CD14-positive monocyte (primary cell): ENCODE data around the gene MED13L. TPM values are rescaled to one million over a fixed set of nuclear protein-coding genes. Genes with fewer than 3 reads are reported as not detected.

Source experiments
- DNase-seq, 3 donors: peaks; one replicate each; pipeline ENCODE4 v3.0.0-alpha.2; 2011 to 2022
- H2AFZ ChIP-seq: 2 replicates; pipeline ENCODE4 v1.6.0; 2012; ENCODE audit warnings: mild to moderate bottlenecking, low read depth, low read length, inconsistent platforms; ENCODE audit not compliant: insufficient read depth, poor library complexity, severe bottlenecking
- H3K27ac ChIP-seq, 2 donors: 1 replicate in 1 of 2; 2 replicates in 1 of 2; pipeline ENCODE4 v1.5.1; 2012 to 2013; ENCODE audit warnings: low read length in 2 of 2, control low read depth in 1 of 2, inconsistent platforms in 1 of 2, low read depth in 1 of 2, mild to moderate bottlenecking in 1 of 2
- H3K27me3 ChIP-seq, 2 donors: one replicate each; pipeline versions ENCODE4 v1.6.0 to v1.6.1; 2011 to 2013; ENCODE audit warnings: low read length in 2 of 2; ENCODE audit not compliant: control insufficient read depth in 2 of 2, insufficient read depth in 2 of 2
- H3K36me3 ChIP-seq, 2 donors: replicated peaks in 1 of 2; 1 replicate in 1 of 2; 2 replicates in 1 of 2; pipeline versions ENCODE4 v1.5.1 to v1.6.1; 2012 to 2013; ENCODE audit warnings: low read length in 2 of 2, control low read depth in 1 of 2, inconsistent platforms in 1 of 2, mild to moderate bottlenecking in 1 of 2; ENCODE audit not compliant: insufficient read depth in 2 of 2, control insufficient read depth in 1 of 2
- H3K4me1 ChIP-seq, 2 donors: 1 replicate in 1 of 2; 2 replicates in 1 of 2; pipeline versions ENCODE4 v1.5.1 to v1.6.1; 2012 to 2013; ENCODE audit warnings: low read length in 2 of 2, control low read depth in 1 of 2, inconsistent platforms in 1 of 2, mild to moderate bottlenecking in 1 of 2, moderate library complexity in 1 of 2; ENCODE audit not compliant: insufficient read depth in 2 of 2, control insufficient read depth in 1 of 2
- H3K4me2 ChIP-seq: replicated peaks from 2 replicates; pipeline ENCODE3; 2012; ENCODE audit warnings: low read length, moderate library complexity, mild to moderate bottlenecking; ENCODE audit not compliant: poor library complexity, severe bottlenecking; ENCODE audit errors: extremely low read depth
- H3K4me3 ChIP-seq, 3 experiments: fragments of 200-600 bp in 1 of 3; sonication (generic) in 1 of 3; replicated peaks in 1 of 3; 1 replicate in 2 of 3; 2 replicates in 1 of 3; pipeline ENCODE4 v1.5.1; 2011 to 2013; ENCODE audit warnings: low read length in 3 of 3, mild to moderate bottlenecking in 3 of 3, control low read depth in 2 of 3, low read depth in 2 of 3, inconsistent platforms in 1 of 3, moderate library complexity in 1 of 3
- H3K79me2 ChIP-seq: 2 replicates; pipeline ENCODE4 v1.6.0; 2012; ENCODE audit warnings: mild to moderate bottlenecking, control low read depth, inconsistent platforms, low read length, moderate library complexity; ENCODE audit not compliant: insufficient read depth
- H3K9ac ChIP-seq: 2 replicates; pipeline ENCODE4 v1.6.0; 2017; ENCODE audit warnings: low read length, mild to moderate bottlenecking; ENCODE audit not compliant: insufficient read depth, poor library complexity, severe bottlenecking
- H3K9me3 ChIP-seq, 2 donors: replicated peaks in 1 of 2; 1 replicate in 1 of 2; 2 replicates in 1 of 2; pipeline versions ENCODE4 v1.5.1 to v1.6.1; 2012 to 2013; ENCODE audit warnings: low read length in 2 of 2, control low read depth in 1 of 2; ENCODE audit not compliant: control insufficient read depth in 1 of 2, insufficient read depth in 1 of 2
- H4K20me1 ChIP-seq: 2 replicates; pipeline ENCODE4 v1.6.0; 2012; ENCODE audit warnings: mild to moderate bottlenecking, low read length, control low read depth, moderate library complexity; ENCODE audit not compliant: insufficient read depth
- H3K27ac Mint-ChIP-seq, 7 donors: one replicate each; pipeline ENCODE4 v1.8.0; 2020; ENCODE audit warnings: mild to moderate bottlenecking in 7 of 7, mixed read lengths in 7 of 7, moderate library complexity in 6 of 7, inconsistent platforms in 2 of 7
- H3K27me3 Mint-ChIP-seq, 3 donors: one replicate each; pipeline ENCODE4 v1.8.0; 2021 to 2022; ENCODE audit warnings: low read depth in 3 of 3, mild to moderate bottlenecking in 3 of 3, mixed read lengths in 3 of 3, moderate library complexity in 3 of 3, inconsistent platforms in 1 of 3
- H3K36me3 Mint-ChIP-seq, 2 donors: one replicate each; pipeline ENCODE4 v1.8.0; 2020; ENCODE audit warnings: mixed read lengths in 2 of 2, inconsistent platforms in 1 of 2, mild to moderate bottlenecking in 1 of 2
- H3K4me1 Mint-ChIP-seq: one replicate; pipeline ENCODE4 v1.8.0; 2020; ENCODE audit warnings: mild to moderate bottlenecking, mixed read lengths
- H3K4me3 Mint-ChIP-seq, 2 donors: one replicate each; pipeline ENCODE4 v1.8.0; 2020; ENCODE audit warnings: mild to moderate bottlenecking in 2 of 2, mixed read lengths in 2 of 2, moderate library complexity in 1 of 2
- H3K9me3 Mint-ChIP-seq, 7 donors: one replicate each; pipeline ENCODE4 v1.8.0; 2020 to 2022; ENCODE audit warnings: mixed read lengths in 7 of 7, mild to moderate bottlenecking in 6 of 7, moderate library complexity in 6 of 7, inconsistent platforms in 2 of 7
- CTCF ChIP-seq: fragments of 200-600 bp; IDR thresholded peaks from one replicate; pipeline ENCODE4 v1.8.0; 2022; ENCODE audit warnings: antibody characterized with exemption, mild to moderate bottlenecking
- WGBS: methylation state at CpG from one replicate; pipeline ENCODE4 v1.1.5; 2013; ENCODE audit warnings: missing lambda C conversion rate; ENCODE audit not compliant: insufficient coverage; 5-methylcytosine and 5-hydroxymethylcytosine counted together
- intact Hi-C, 2 donors: fragments of 100-400 bp; cut with micrococcal nuclease; formaldehyde crosslinking; loops; one replicate each; pipeline versions ENCODE4 v1.15.0 to v1.15.1; 2023
- polyA plus RNA-seq, 3 donors: library from polyadenylated mRNA; depleted of rRNA in 1 of 3; unstranded in 2 of 3; stranded (reverse) in 1 of 3; fragments of 300-500 nt in 2 of 3; fragments of >200 nt in 1 of 3; fragmentation: Illumina TruSeq in 2 of 3; gene quantifications; 1 replicate in 2 of 3; 2 replicates in 1 of 3; pipeline ENCODE4 v1.2.3, GENCODE V29; 2012 to 2021
- small RNA-seq: library from RNA; depleted of rRNA; stranded (forward); fragments of <200 nt; gene quantifications from one replicate; pipeline ENCODE3, GENCODE V24; 2012; ENCODE audit warnings: low read depth; ENCODE audit not compliant: insufficient read length

Gene MED13L
- polyA plus RNA-seq, 3 donors, result 4.4 to 42.0 (median 7.5) TPM

GRCh38 chr12:115910057-115910456, 367.4 kb downstream of the MED13L start:
- Mint-ChIP-seq H3K9me3 (peaks cover 0 to 2% (median 0%) of the 10 kb centered on the region in 7 donors), H3K4me3 (no peak overlapping the region), H3K27ac (no peak overlapping the region), H3K27me3 (peaks cover 12 to 26% (median 15%) of the 10 kb centered on the region in 3 donors), H3K4me1 (no peaks in the 10 kb centered on the region), H3K36me3 (no peaks in the 10 kb centered on the region)
- WGBS, result no CpG with 5 or more reads among the region's 5 CpGs
- Histone ChIP-seq H3K4me3 (no peak overlapping the region), H3K36me3 (no peaks in the 10 kb centered on the region), H4K20me1 (no peaks in the 10 kb centered on the region), H3K79me2 (no peaks in the 10 kb centered on the region), H2AFZ (no peak overlapping the region), H3K9me3 (no peaks in the 10 kb centered on the region), H3K27me3 (peaks cover under 1 to 11% of the 10 kb centered on the region in 2 donors), H3K27ac (no peak overlapping the region), H3K9ac (no peak overlapping the region), H3K4me2 (no peak overlapping the region), H3K4me1 (no peaks in the 10 kb centered on the region)
- no peak for DNase-seq
- intact Hi-C loops, result no loop called here
- no peak for TF ChIP-seq CTCF

Small RNA genes within 50 kb of the gene (small RNA-seq; reads per million reads assigned to genes)
- not detected for gene MIR620
- not detected for gene RNU6-1188P
- gene SNRPGP18, result not detected
